Thyroid gland (tissue), 4 donors: ENCODE measurements around the gene XPO4.

Experiments
- POLR2A ChIP-seq, 2 donors: fragments of 450-650 bp; IDR thresholded peaks; one replicate each; pipeline ENCODE4 v1.6.1; 2017; ENCODE audit warnings: antibody characterized with exemption in 2 of 2, mild to moderate bottlenecking in 2 of 2, moderate library complexity in 1 of 2
- TF ChIP-seq, protein P1 (sequence below), 6 experiments: fragments of 200-600 bp in 3 of 6; fragments of 450-650 bp in 3 of 6; sonication (generic) in 3 of 6; IDR thresholded peaks; one replicate each; pipeline ENCODE4 v1.5.1; 2016 to 2019; ENCODE audit warnings: antibody characterized with exemption in 6 of 6, mild to moderate bottlenecking in 2 of 6, inconsistent platforms in 1 of 6, moderate library complexity in 1 of 6

DNA sequence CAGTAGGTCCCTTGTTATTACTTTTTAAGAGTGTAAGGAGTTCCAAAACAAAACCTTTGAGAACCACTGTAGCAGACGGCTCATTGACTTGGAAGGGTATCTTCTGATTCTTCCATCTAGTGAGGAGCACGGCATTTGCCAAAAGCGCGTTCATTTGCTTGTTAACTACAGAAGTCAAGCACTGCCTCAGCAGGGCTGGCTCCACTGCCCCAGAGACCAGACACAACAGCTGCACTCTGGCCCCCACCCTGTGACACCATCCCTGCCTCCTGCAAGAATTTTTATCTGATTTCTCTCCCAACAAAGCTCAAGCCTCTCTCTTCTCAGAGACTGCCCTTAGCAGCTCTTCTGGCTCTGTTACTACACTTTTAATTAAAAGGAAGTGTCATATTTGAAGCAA, 20.7 kb upstream of the XPO4 start:
- TF ChIP-seq, protein P1, sequence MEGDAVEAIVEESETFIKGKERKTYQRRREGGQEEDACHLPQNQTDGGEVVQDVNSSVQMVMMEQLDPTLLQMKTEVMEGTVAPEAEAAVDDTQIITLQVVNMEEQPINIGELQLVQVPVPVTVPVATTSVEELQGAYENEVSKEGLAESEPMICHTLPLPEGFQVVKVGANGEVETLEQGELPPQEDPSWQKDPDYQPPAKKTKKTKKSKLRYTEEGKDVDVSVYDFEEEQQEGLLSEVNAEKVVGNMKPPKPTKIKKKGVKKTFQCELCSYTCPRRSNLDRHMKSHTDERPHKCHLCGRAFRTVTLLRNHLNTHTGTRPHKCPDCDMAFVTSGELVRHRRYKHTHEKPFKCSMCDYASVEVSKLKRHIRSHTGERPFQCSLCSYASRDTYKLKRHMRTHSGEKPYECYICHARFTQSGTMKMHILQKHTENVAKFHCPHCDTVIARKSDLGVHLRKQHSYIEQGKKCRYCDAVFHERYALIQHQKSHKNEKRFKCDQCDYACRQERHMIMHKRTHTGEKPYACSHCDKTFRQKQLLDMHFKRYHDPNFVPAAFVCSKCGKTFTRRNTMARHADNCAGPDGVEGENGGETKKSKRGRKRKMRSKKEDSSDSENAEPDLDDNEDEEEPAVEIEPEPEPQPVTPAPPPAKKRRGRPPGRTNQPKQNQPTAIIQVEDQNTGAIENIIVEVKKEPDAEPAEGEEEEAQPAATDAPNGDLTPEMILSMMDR (IDR thresholded peaks at IDR 0.05), result no peak
- no peak for TF ChIP-seq POLR2A (IDR thresholded peaks at IDR 0.05)
